Brain microvascular endothelial cell (primary cell): ENCODE data around the gene SPI1.

Experiments
- DNase-seq: peaks from one replicate; pipeline ENCODE4 v3.0.0-alpha.2; 2020
- H3K27ac ChIP-seq: fragments of 250-450 bp; sonication (Bioruptor Pico); 2 replicates; pipeline ENCODE4 v1.5.1; 2020; ENCODE audit warnings: mild to moderate bottlenecking, moderate library complexity
- H3K27me3 ChIP-seq: fragments of 250-450 bp; sonication (Bioruptor Pico); replicated peaks from 2 replicates; pipeline ENCODE4 v1.5.1; 2020; ENCODE audit warnings: mild to moderate bottlenecking
- H3K36me3 ChIP-seq: fragments of 250-450 bp; sonication (Bioruptor Pico); replicated peaks from 2 replicates; pipeline ENCODE4 v1.5.1; 2020; ENCODE audit warnings: mild to moderate bottlenecking
- H3K4me3 ChIP-seq: 2 replicates; pipeline ENCODE4 v1.5.1; 2011; ENCODE audit warnings: low read depth, mild to moderate bottlenecking, control low read depth, low read length, moderate library complexity
- CTCF ChIP-seq: IDR thresholded peaks from 2 replicates; pipeline ENCODE4 v1.5.1; 2011; ENCODE audit warnings: low read depth, mild to moderate bottlenecking, moderate library complexity, low read length, control low read depth, inconsistent platforms; ENCODE audit errors: missing control alignments
- in situ Hi-C: cut with HindIII; loops from 2 replicates; pipeline ENCODE4 v1.10.0; 2017; ENCODE audit warnings: low sequenced_read_pairs, low pct_ligation_motif_present

Gene SPI1

GRCh38 chr11:47360341-47360740, 18.0 kb downstream of the SPI1 start:
- Histone ChIP-seq H3K27me3 (no peaks in the 10 kb centered on the region), H3K4me3 (no peak overlapping the region), H3K36me3 (no peaks in the 10 kb centered on the region), H3K27ac (no peak overlapping the region)
- TF ChIP-seq CTCF = no peak
- DNase-seq = no peak
- in situ Hi-C loops = no loop called here

GRCh38 chr11:47359586-47359985, 18.8 kb downstream of the SPI1 start:
- Histone ChIP-seq H3K36me3 (no peaks in the 10 kb centered on the region), H3K27ac (no peak overlapping the region), H3K4me3 (no peak overlapping the region), H3K27me3 (no peaks in the 10 kb centered on the region)
- no peak for TF ChIP-seq CTCF
- in situ Hi-C loops = no loop called here
- DNase-seq = no peak

GRCh38 chr11:47359162-47359561, 19.2 kb downstream of the SPI1 start:
- H3K36me3 ChIP-seq = no peaks in the 10 kb centered on the region
- no peak for TF ChIP-seq CTCF
- H3K27me3 ChIP-seq = no peaks in the 10 kb centered on the region
- H3K27ac ChIP-seq = no peak overlapping the region
- no peak for DNase-seq
- no peak overlapping the region for H3K4me3 ChIP-seq
- in situ Hi-C loops = no loop called here

- Histone ChIP-seq H3K27ac (no peak overlapping the region), H3K27me3 (no peaks in the 10 kb centered on the region), H3K36me3 (no peaks in the 10 kb centered on the region), H3K4me3 (no peak overlapping the region)
- DNase-seq = no peak
- in situ Hi-C loops = no loop called here
- no peak for TF ChIP-seq CTCF
Observed at GRCh38 chr11:47358731-47359051, 19.7 kb downstream of the SPI1 start.

- no peak overlapping the region for H3K27ac ChIP-seq
- no peaks in the 10 kb centered on the region for H3K27me3 ChIP-seq
- in situ Hi-C loops = no loop called here
- TF ChIP-seq CTCF = no peak
- no peaks in the 10 kb centered on the region for H3K36me3 ChIP-seq
- no peak for DNase-seq
- H3K4me3 ChIP-seq = no peak overlapping the region
Observed at GRCh38 chr11:47357985-47358730, 20.2 kb downstream of the SPI1 start.

GRCh38 chr11:47356998-47357329, 21.4 kb downstream of the SPI1 start:
- in situ Hi-C loops = no loop called here
- Histone ChIP-seq H3K27ac (no peak overlapping the region), H3K36me3 (no peaks in the 10 kb centered on the region), H3K27me3 (no peaks in the 10 kb centered on the region), H3K4me3 (no peak overlapping the region)
- no peak for TF ChIP-seq CTCF
- no peak for DNase-seq
